SK-N-SH treated with all-trans-retinoic acid at 6 μM for 48 hours (cell line): Measurements from ENCODE around the gene PNMT.

ENCODE experiments used
- ATAC-seq: fragments of 200-7000 bp; cut with Tn5 transposase; 3 replicates; pipeline ENCODE4 v1.9.1; 2020; ENCODE audit warnings: mild to moderate bottlenecking, moderate library complexity
- ARNTL ChIP-seq: fragments of 450-650 bp; formaldehyde crosslinking; IDR thresholded peaks from 2 replicates; pipeline ENCODE4 v1.5.0; 2020; ENCODE audit warnings: low read depth, mild to moderate bottlenecking, moderate library complexity, borderline replicate concordance
- BACH2 ChIP-seq: fragments of 250-450 bp; sonication (Bioruptor Pico); IDR thresholded peaks from 2 replicates; pipeline ENCODE4 v1.9.0; 2021; ENCODE audit warnings: mild to moderate bottlenecking, borderline replicate concordance
- CREB5 ChIP-seq: fragments of 250-450 bp; sonication (Bioruptor Pico); IDR thresholded peaks from 2 replicates; pipeline ENCODE4 v1.5.1; 2020; ENCODE audit warnings: low read depth, mild to moderate bottlenecking, moderate library complexity
- CSDC2 ChIP-seq: fragments of 250-450 bp; sonication (Bioruptor Pico); IDR thresholded peaks from 2 replicates; pipeline ENCODE4 v1.5.0; 2020; ENCODE audit warnings: mild to moderate bottlenecking, moderate library complexity
- ESRRG ChIP-seq: fragments of 250-450 bp; sonication (Bioruptor Pico); IDR thresholded peaks from 2 replicates; pipeline ENCODE4 v1.6.1; 2021; ENCODE audit warnings: mild to moderate bottlenecking
- GLIS3 ChIP-seq: fragments of 250-450 bp; sonication (Bioruptor Pico); IDR thresholded peaks from 2 replicates; pipeline ENCODE4 v1.5.0; 2020; ENCODE audit warnings: mild to moderate bottlenecking, moderate library complexity
- OSR1 ChIP-seq: fragments of 250-450 bp; sonication (Bioruptor Pico); IDR thresholded peaks from 2 replicates; pipeline ENCODE4 v1.8.0; 2022; ENCODE audit warnings: moderate library complexity, mild to moderate bottlenecking, inconsistent platforms
- PPARA ChIP-seq: fragments of 250-450 bp; sonication (Bioruptor Pico); IDR thresholded peaks from 2 replicates; pipeline ENCODE4 v1.5.0; 2020; ENCODE audit warnings: mild to moderate bottlenecking, borderline replicate concordance
- TCF4 ChIP-seq: fragments of 250-450 bp; sonication (Bioruptor Pico); IDR thresholded peaks from 2 replicates; pipeline ENCODE4 v1.8.0; 2021; ENCODE audit warnings: mild to moderate bottlenecking, moderate library complexity, borderline replicate concordance
- TOX ChIP-seq: fragments of 250-450 bp; sonication (Bioruptor Pico); IDR thresholded peaks from 2 replicates; pipeline ENCODE4 v1.8.0; 2021; ENCODE audit warnings: mild to moderate bottlenecking, moderate library complexity, borderline replicate concordance
- ZC3H10 ChIP-seq: fragments of 250-450 bp; sonication (Bioruptor Pico); IDR thresholded peaks from 2 replicates; pipeline ENCODE4 v1.5.1; 2021; ENCODE audit warnings: mild to moderate bottlenecking, moderate library complexity
- ZFP3 ChIP-seq: fragments of 250-450 bp; sonication (Bioruptor Pico); IDR thresholded peaks from 2 replicates; pipeline ENCODE4 v1.5.0; 2020; ENCODE audit warnings: mild to moderate bottlenecking, moderate library complexity
- ZFP30 ChIP-seq: fragments of 450-650 bp; formaldehyde crosslinking; IDR thresholded peaks from 2 replicates; pipeline ENCODE4 v1.5.0; 2022; ENCODE audit warnings: mild to moderate bottlenecking, moderate library complexity
- ZNF565 ChIP-seq: fragments of 450-650 bp; formaldehyde crosslinking; conservative IDR thresholded peaks from 2 replicates; pipeline ENCODE4 v1.5.0; 2020; ENCODE audit warnings: low read depth, mild to moderate bottlenecking, moderate library complexity
- ZNF70 ChIP-seq: fragments of 450-650 bp; formaldehyde crosslinking; IDR thresholded peaks from 2 replicates; pipeline ENCODE4 v1.5.0; 2020; ENCODE audit warnings: mild to moderate bottlenecking, moderate library complexity
- ZNF8 ChIP-seq: fragments of 450-650 bp; formaldehyde crosslinking; IDR thresholded peaks from 2 replicates; pipeline ENCODE4 v1.5.0; 2020; ENCODE audit warnings: mild to moderate bottlenecking, moderate library complexity
- TF ChIP-seq, protein P1 (sequence below): fragments of 250-450 bp; sonication (Bioruptor Pico); IDR thresholded peaks from 2 replicates; pipeline ENCODE4 v1.8.0; 2021; ENCODE audit warnings: low read depth, mild to moderate bottlenecking, moderate library complexity, borderline replicate concordance
- TF ChIP-seq, protein P2 (sequence below): fragments of 250-450 bp; sonication (Bioruptor Pico); IDR thresholded peaks from 2 replicates; pipeline ENCODE4 v1.8.0; 2020; ENCODE audit warnings: mild to moderate bottlenecking, moderate library complexity, borderline replicate concordance
- TF ChIP-seq, protein P3 (sequence below): fragments of 250-450 bp; sonication (Bioruptor Pico); IDR thresholded peaks from 2 replicates; pipeline ENCODE4 v1.5.1; 2021; ENCODE audit warnings: mild to moderate bottlenecking, moderate library complexity

The PNMT gene

GRCh38 chr17:39701784-39702422 is 33.6 kb downstream of the PNMT start:
- ATAC-seq: no peak
- TF ChIP-seq ZC3H10 (CRISPR knock-in tag) (no peak), ESRRG (CRISPR knock-in tag) (no peak), ZFP30 (CRISPR knock-in tag) (no peak), GLIS3 (no peak), TCF4 (CRISPR knock-in tag) (no peak), ZNF70 (CRISPR knock-in tag) (no peak), CREB5 (CRISPR knock-in tag) (no peak), ZFP3 (CRISPR knock-in tag) (no peak), ARNTL (no peak), ZNF8 (CRISPR knock-in tag) (no peak), OSR1 (CRISPR knock-in tag) (no peak), CSDC2 (CRISPR knock-in tag) (no peak)
- TF ChIP-seq, protein P1, sequence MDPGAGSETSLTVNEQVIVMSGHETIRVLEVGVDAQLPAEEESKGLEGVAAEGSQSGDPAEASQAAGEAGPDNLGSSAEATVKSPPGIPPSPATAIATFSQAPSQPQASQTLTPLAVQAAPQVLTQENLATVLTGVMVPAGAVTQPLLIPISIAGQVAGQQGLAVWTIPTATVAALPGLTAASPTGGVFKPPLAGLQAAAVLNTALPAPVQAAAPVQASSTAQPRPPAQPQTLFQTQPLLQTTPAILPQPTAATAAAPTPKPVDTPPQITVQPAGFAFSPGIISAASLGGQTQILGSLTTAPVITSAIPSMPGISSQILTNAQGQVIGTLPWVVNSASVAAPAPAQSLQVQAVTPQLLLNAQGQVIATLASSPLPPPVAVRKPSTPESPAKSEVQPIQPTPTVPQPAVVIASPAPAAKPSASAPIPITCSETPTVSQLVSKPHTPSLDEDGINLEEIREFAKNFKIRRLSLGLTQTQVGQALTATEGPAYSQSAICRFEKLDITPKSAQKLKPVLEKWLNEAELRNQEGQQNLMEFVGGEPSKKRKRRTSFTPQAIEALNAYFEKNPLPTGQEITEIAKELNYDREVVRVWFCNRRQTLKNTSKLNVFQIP: no peak
- TF ChIP-seq, protein P2, sequence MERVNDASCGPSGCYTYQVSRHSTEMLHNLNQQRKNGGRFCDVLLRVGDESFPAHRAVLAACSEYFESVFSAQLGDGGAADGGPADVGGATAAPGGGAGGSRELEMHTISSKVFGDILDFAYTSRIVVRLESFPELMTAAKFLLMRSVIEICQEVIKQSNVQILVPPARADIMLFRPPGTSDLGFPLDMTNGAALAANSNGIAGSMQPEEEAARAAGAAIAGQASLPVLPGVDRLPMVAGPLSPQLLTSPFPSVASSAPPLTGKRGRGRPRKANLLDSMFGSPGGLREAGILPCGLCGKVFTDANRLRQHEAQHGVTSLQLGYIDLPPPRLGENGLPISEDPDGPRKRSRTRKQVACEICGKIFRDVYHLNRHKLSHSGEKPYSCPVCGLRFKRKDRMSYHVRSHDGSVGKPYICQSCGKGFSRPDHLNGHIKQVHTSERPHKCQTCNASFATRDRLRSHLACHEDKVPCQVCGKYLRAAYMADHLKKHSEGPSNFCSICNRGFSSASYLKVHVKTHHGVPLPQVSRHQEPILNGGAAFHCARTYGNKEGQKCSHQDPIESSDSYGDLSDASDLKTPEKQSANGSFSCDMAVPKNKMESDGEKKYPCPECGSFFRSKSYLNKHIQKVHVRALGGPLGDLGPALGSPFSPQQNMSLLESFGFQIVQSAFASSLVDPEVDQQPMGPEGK (CRISPR knock-in tag): no peak

DNA sequence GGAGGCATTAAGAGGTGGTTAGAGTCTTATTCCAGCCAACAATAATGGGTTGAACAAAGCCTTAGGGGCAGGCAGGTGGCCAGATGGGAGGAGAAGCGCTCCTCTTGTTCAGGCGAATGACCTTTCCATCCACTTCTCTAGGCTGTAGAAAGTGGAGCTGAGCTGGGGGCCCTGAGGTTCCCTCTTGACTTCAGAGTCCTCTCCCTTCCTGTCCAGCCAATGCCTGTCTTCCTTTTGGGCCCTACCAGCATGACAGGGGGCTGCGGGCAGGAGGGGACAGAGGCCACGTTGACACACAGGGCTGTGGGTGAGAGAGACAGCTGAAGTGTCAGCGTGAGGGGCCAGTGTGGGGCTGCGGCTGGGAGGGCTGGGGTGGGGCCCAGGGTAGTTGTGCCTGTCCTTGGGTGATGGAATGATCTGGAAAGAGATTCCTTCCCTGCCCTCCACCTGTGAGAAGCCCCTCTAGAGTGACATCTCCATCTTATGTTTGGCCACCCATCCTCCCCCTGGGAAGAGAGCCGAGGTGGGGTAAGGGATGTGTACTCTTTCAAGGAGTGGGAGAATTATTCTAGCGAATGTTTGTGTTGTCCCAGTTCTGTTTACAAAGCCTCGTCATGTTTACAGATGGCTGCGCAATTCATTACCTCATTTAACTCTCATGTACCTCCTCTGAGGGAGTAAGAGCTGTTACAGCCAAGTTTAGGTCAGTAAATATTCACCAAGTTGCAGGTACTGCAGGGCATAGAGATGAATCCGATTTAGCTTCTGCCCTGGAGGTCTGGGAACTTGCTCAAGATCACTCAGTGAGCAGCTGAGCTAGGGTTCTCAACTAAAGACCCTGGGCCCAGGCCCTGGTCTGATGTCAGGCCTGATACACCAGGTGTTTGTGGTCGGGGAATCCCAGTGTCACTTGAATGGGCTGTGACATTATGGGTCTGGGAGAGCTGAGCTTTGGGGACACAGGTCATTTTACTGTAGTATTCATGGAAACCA is 34.9 kb downstream of the PNMT start:
- TF ChIP-seq ZNF565 (CRISPR knock-in tag): no peak
- TF ChIP-seq TCF4 (CRISPR knock-in tag): no peak
- TF ChIP-seq ZFP3 (CRISPR knock-in tag): no peak
- TF ChIP-seq, protein P3, sequence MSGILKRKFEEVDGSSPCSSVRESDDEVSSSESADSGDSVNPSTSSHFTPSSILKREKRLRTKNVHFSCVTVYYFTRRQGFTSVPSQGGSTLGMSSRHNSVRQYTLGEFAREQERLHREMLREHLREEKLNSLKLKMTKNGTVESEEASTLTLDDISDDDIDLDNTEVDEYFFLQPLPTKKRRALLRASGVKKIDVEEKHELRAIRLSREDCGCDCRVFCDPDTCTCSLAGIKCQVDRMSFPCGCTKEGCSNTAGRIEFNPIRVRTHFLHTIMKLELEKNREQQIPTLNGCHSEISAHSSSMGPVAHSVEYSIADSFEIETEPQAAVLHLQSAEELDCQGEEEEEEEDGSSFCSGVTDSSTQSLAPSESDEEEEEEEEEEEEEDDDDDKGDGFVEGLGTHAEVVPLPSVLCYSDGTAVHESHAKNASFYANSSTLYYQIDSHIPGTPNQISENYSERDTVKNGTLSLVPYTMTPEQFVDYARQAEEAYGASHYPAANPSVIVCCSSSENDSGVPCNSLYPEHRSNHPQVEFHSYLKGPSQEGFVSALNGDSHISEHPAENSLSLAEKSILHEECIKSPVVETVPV (CRISPR knock-in tag): no peak
- TF ChIP-seq GLIS3: no peak
- TF ChIP-seq, protein P1: no peak
- TF ChIP-seq CREB5 (CRISPR knock-in tag): no peak
- TF ChIP-seq, protein P2 (CRISPR knock-in tag): no peak
- TF ChIP-seq ZFP30 (CRISPR knock-in tag): no peak
- no peak for TF ChIP-seq PPARA (CRISPR knock-in tag)
- TF ChIP-seq ZNF8 (CRISPR knock-in tag): no peak
- no peak for TF ChIP-seq ZC3H10 (CRISPR knock-in tag)
- TF ChIP-seq CSDC2 (CRISPR knock-in tag): no peak
- no peak for TF ChIP-seq ESRRG (CRISPR knock-in tag)
- TF ChIP-seq TOX (CRISPR knock-in tag): no peak
- no peak for TF ChIP-seq BACH2
- ATAC-seq: no peak
